Stimulated activated CD8-positive, alpha-beta memory T cell treated with anti-CD3 and anti-CD28 coated beads, Interleukin-12 subunit alpha, Interleukin-12 subunit beta, amount 100 ng/mL, for 4 hours (primary cell): ENCODE data around the gene SULF2.

Experiments
- DNase-seq: peaks from one replicate; pipeline ENCODE4 v3.0.0-alpha.2; 2020; ENCODE audit warnings: low read depth

SULF2 gene

DNA sequence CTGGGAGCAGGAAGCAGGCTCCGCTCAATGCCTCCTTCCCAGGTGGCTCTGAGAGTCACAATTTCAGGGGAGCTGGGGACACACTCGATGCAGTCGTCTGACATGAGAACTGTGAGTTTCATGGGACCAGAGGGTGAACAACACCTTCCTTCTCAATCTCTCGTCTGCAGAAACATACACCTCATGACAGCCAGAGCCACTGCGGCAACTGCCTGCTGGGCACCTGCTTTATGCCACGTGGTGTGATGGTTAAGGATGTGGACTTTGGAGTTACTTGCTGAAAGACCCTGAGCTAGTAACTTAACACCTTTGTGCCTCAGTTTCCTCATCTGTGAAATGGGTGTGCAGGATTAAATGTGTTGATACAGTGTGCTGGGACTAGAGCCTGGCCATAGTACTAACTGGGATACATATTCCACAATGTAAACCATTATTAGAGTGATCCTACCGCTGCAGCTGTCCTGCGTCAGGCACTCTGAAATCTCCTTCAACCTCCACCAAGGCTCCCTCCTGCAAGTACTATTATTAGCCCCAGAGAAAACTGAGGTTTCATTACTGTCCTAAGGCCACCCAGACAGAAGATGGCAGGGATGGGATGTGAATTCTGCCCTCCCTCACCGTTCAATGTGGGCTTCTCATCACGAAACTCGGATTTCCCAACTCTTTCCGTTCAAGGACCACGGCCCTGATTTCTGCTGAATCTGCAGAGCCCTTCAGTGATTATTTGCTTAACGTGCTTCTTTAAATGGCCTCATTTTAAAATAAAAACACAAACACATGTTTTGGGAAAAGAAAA lies 24.4 kb downstream of the SULF2 start:
- no peak for DNase-seq

DNA sequence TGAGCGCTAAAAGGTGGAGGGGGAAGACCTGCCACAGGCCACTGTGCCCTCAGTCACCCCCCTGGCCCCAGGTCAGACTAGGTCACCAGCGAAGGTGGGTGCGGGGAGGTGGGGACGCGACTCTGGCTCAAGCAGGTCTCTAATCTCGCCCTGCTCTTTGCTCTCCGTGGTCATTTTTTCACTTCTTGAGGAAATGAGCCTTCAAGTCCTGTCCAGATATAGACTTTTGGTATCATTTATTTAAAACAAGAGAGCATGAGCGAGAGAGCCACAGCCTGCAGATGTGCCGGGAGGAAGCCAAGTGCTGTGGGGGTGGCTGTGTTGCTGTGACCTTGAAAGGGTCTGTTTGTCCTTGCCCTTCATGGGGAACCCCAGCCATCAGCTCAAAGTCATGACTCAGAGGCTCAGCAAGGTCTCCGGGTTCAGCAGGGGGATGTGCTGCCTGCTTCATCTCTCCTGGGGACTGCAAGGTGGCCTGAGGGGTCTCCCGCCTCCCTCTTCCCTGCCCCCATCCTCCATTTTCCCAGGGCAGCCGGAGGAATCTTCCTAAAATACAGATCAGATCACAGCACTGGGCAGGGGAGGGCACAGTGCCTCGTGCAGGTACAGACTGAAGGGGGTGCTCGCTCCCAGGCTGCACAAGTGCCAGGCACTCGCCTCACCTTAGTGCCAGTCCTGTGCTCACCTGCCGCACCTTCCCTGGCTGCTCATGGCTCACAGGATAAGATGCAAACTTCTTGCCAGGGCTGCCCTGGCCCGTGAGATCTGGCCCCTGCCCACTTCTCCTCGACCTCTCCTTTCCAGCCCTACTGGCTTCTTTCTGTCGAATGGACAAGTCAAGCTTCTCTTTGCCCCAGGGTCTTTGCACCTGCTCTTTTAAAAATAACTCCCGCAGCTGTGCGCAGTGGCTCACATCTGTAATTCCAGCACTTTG lies 26.5 kb downstream of the SULF2 start:
- DNase-seq: no peak

DNA sequence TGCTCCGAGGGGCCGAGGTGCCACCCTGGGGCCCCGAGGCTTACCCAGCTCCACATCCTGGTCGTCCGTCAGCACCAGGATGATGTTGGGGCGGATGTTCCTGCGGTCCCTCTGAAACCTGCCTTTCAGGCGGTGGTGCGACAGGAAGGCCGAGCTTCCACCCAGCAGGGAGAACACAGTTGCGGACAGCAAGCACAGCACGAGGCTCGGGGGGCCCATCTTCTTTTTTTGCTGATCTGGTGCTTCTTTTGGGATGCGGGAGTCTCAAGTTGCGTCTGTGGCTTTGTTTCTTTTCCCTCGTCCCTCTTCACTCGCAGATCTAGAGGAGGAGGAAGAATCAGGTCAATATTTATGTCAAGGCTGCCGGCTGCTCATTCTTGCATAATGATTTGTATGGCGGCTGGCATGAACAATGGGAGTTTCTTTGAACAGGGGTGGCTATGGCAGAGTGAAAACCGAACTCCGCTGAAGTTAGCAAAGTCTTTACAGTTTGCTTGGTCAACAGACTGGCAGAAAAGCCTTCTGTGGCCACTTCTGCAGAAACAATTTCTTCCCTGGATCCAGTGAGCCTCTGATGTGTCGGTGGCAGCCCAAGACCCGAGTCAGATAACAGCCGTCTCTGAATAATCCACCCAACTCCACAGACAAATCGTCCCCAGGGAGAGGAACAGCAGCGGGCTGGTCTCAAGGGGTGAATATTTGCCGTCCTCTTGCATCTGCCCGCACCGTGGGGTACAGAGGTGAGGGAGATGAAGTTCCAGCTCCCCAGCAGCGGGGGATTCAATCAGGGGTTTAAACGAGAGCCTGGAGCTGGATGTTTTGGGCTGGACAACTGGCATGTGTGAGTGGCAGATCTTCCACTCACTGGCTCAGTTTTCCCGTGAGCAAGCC lies 27.9 kb downstream of the SULF2 start:
- DNase-seq: no peak

GRCh38 chr20:47754946-47755652 lies 30.2 kb downstream of the SULF2 start:
- no peak for DNase-seq

DNA sequence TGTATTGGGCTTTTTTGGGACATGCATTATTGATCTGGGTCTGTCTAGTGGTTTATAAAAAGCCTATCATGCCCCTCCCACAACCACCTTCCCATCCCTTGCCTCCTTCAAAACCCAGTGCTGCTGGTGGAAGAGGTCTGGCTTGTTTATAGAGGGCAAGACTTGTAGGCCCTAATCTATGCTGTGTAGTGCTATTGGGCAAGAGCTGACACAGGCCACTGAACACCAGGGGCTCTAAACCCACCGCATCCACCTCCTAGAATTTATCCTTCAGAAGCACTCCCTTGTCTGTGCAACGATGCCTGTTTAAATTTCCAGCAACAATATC lies 30.9 kb downstream of the SULF2 start:
- DNase-seq: no peak

DNA sequence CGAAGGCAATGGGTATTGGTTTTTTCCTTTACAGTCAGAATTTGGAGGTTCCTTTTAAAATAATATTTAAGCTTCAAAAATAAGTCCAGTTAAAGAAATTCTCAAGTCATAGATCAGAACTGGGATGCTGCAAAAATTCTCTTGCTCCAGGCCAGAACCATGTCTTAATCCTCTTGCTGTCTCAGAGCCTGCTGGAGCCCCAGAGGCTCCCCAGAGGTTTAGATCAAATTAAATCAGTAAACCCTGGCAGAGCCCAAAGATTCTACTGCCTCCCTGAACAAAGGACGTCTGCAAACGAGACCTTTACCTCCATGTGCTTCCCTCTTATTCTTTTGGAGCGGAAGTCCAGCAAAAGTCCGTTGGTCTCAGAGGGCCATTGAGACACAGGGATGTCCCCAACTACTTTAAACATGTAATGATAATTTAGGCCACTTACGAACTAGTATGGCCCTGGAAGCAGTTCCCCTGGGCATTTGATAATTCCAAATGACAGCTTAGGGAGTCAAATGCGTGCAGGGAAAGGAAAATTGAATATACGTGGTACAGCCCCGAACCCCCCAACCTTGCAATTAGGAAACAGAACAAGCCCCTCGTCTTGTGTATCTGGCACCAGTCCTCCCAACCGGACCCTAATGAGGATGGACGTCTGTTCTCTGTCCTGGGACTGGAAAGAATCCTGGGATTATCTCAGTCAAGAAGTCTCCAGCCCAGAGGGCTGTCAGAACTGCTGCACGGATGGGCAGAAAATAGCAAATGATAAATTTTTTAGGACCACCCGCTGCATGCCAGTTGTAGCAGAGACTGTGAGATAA lies 31.5 kb downstream of the SULF2 start:
- no peak for DNase-seq

DNA sequence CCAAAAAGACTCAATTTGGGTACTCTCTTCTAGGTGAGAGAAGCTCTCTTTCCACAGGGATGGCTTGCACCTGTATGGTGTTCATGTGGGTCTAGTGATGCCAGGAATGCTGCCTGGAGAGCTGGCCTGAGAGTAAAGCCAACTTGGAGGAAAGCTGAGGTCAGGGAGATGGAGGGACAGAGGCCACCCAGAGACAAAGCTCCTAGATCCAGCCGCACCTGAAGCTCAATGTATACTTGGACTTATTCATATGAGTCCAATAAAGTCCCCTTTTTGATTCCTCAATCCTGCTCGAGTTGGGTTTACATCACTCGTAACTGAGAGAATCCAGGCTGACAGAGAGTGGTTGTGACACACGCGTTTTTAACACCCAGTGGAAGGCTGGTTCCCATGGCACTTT lies 33.8 kb downstream of the SULF2 start:
- no peak for DNase-seq

- DNase-seq: no peak
Observed at GRCh38 chr20:47749339-47749738, 35.9 kb downstream of the SULF2 start.

DNA sequence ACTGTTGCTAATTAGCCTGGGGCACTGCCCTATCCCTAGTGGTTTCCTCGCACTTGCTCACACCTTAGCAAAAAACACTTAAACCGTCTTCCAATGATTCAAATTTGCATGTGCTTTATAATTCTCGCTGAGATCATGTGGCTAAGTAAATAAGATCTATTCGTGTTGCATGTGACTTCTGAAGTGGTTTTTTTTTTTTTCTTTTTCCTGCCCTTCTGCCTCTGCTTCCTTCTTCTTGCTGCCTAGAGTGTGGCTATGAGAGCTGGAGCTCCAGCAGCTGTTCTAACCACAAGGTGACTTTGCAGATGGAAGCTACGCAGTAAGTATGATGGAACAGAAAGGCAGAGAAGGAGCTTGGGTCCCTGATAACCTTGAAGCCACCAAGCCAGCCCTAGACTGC lies 36.5 kb downstream of the SULF2 start:
- DNase-seq: no peak

DNA sequence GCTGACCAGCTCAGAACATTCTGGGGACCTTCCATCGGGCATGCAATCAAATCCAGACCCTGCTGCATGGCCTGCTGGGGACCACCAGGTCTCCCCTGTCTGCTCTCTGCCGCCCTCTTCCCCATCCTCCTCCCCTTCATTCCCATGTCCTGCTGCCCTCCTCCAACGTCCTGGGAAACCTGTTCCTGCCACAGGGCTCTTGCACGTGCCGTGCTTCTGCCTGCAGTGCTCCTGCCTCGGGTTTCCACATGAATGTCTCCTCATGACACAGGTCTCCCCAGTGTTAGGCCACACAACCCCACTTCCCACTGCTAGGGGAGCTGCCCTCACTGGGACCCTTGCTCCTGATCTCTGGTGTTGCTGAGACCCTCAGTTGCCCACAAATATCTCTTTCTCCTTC lies 37.2 kb downstream of the SULF2 start:
- DNase-seq: no peak

GRCh38 chr20:47747669-47748031 lies 37.6 kb downstream of the SULF2 start:
- no peak for DNase-seq

- DNase-seq: no peak
Observed at GRCh38 chr20:47744803-47745202, 40.5 kb downstream of the SULF2 start.

GRCh38 chr20:47743671-47744070 lies 41.6 kb downstream of the SULF2 start:
- DNase-seq: no peak

DNA sequence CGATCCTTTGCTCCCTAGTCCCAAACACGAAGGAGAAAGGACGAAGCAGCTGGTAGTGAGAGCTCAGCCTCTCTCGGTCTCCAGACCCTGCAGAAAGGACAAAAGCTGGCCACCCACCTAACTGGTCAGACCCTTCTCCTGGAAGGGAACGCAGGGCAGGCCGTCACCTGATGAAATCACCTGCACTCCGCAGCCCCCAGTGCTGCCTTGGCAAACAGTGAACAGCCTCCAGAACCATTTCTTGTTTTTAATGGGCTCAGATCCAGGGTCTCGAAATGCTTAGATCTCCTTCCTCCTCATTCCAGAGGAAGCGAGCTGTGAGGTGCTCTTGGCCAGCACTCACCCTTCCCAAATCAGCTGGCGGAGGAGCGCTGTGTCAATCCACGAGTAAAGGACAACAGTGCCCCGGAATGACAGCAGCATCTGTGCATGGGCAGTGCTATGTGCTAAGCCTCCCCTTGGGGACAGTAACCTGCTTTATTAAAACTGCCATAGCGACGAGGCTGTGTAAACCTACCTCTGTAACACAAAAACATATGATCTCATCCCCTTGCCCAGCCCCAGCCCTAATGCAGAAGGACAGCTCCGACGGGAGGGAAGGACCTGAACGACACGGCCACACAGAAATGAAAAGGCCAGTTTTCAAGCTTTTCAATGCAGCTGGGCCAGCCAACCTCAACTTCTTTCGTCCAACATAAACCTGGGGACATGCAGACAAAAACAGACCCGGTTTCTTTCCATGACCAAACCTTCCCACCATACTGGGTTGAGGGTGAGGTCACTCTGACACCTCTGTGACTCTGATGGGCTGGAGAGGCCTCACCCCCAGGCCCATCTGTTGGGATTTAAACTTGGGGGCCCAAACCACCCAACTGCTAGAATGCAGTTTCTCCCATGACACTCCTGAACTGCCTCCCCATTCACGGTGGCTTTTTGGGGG lies 43.3 kb downstream of the SULF2 start:
- DNase-seq: no peak

DNA sequence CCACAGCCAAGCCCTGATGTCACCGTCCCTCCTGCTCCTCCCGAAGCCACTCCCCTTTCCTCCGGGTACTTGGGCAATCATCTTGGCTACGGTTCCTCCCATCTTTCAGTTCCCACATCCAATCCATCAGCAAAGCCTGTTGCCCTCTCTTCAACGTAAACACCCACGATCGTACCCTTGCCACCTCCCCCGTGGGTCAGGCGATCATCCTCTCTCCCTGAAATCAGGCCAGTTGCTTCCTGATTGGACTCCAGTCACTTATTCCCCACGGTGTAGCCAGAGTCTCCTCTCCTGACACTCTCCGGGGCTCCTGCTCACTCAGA lies 44.5 kb downstream of the SULF2 start:
- no peak for DNase-seq

- no peak for DNase-seq
Observed at GRCh38 chr20:47740121-47740861, 45.0 kb downstream of the SULF2 start.

- DNase-seq: no peak
Observed at GRCh38 chr20:47737923-47738322, 47.4 kb downstream of the SULF2 start.

GRCh38 chr20:47736570-47737152 lies 48.6 kb downstream of the SULF2 start:
- no peak for DNase-seq
